22Rv1 (cell line): ENCODE data around the gene MIEF1.

Source experiments
- H3K27ac ChIP-seq: fragments of 450-650 bp; 2 replicates; pipeline ENCODE4 v1.5.1; 2017
- CTCF ChIP-seq: fragments of 450-650 bp; IDR thresholded peaks from 2 replicates; pipeline ENCODE4 v1.5.1; 2017; ENCODE audit warnings: mild to moderate bottlenecking
- ZFX ChIP-seq: fragments of 450-650 bp; IDR thresholded peaks from 2 replicates; pipeline ENCODE4 v1.6.1; 2017; ENCODE audit warnings: antibody characterized with exemption, borderline replicate concordance

MIEF1 gene

GRCh38 chr22:39467390-39467895, 34.6 kb upstream of the MIEF1 start:
- no peak overlapping the region for H3K27ac ChIP-seq
- TF ChIP-seq CTCF (no peak), ZFX (no peak)

- TF ChIP-seq ZFX (no peak), CTCF (no peak)
- no peak overlapping the region for H3K27ac ChIP-seq
Measured at GRCh38 chr22:39468487-39469325, 33.4 kb upstream of the MIEF1 start.

GRCh38 chr22:39469326-39469680, 32.8 kb upstream of the MIEF1 start:
- no peak overlapping the region for H3K27ac ChIP-seq
- TF ChIP-seq ZFX (no peak), CTCF (no peak)

- no peak for TF ChIP-seq ZFX
- no peak for TF ChIP-seq CTCF
- H3K27ac ChIP-seq = no peak overlapping the region
Measured at GRCh38 chr22:39469681-39470450, 32.2 kb upstream of the MIEF1 start.

GRCh38 chr22:39470451-39471291, 31.4 kb upstream of the MIEF1 start:
- 0 out of 2 replicates have a peak overlapping the region, but pooled peaks have one; percentile 47 for H3K27ac ChIP-seq
- TF ChIP-seq ZFX (no peak), CTCF (no peak)

- TF ChIP-seq ZFX = no peak
- TF ChIP-seq CTCF = no peak
- H3K27ac ChIP-seq = peak overlapping the region; percentile 47
Measured at GRCh38 chr22:39471381-39472141, 30.5 kb upstream of the MIEF1 start.
